Hematopoietic multipotent progenitor cell (in vitro differentiated cells): Measurements from ENCODE around the gene RFX1. TPM values are rescaled to one million over a fixed set of nuclear protein-coding genes. Genes with fewer than 3 reads are reported as not detected.
"Not testable (repeated sequence)": the region's sequence is repeated elsewhere in the genome, so short reads cannot be mapped to it uniquely, and the experiment has no call there.

Experiments used
- DNase-seq, 3 donors: peaks; one replicate each; pipeline ENCODE4 v3.0.0-alpha.2; 2011 to 2015; ENCODE audit warnings: low read depth in 2 of 3, low spot score in 2 of 3
- total RNA-seq: library from RNA; depleted of rRNA; stranded (reverse); fragments of >200 nt; gene quantifications from one replicate; pipeline ENCODE4 v1.2.3, GENCODE V29; 2012

The RFX1 gene
- total RNA-seq, 1 donor: 20.2 TPM

DNA sequence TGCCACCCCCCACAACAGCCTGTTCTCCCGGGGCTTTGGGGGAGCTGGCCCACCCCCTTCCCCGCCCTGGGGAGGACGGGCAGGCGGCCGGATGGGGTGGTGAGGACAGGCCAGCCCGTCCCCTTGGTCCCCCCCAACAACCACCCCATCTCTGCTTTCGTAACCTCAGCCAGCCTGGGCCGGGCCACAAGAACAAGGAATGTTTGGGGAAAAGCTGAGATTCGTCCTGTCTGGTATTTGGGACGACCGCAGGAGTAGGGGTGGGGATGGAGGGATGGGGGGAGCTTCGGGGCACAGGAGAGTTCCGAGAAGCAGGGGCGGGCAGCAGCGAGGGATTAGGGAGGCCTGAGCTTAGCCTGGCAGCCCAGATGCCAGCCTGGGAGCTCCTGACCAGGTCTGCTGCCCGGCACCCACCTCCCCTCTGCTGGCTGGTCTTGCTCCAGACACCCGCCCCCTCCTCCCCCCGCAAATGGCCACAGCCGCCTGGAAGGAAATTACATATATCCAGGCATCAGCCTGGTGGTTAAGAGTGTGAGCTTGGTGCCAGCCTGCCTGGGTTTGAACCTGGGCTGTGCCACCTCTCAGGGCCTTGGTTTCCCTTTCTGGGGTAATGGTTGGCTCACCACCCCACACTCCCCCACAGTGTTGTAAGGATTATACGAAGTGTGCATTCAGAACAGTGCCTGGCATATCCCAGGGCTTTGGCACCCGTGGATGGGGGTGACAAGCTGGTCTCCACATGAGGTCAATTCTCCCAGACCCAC is 67.6 kb downstream of the RFX1 start, which contains the start of gene PODNL1:
TSS of gene PODNL1 (minus strand) at position 117 of the 764 bp plus-strand sequence. CDS start 236 bp downstream, outside the sequence.
- peak in 1 of 3 donors; percentile 40 for DNase-seq

DNA sequence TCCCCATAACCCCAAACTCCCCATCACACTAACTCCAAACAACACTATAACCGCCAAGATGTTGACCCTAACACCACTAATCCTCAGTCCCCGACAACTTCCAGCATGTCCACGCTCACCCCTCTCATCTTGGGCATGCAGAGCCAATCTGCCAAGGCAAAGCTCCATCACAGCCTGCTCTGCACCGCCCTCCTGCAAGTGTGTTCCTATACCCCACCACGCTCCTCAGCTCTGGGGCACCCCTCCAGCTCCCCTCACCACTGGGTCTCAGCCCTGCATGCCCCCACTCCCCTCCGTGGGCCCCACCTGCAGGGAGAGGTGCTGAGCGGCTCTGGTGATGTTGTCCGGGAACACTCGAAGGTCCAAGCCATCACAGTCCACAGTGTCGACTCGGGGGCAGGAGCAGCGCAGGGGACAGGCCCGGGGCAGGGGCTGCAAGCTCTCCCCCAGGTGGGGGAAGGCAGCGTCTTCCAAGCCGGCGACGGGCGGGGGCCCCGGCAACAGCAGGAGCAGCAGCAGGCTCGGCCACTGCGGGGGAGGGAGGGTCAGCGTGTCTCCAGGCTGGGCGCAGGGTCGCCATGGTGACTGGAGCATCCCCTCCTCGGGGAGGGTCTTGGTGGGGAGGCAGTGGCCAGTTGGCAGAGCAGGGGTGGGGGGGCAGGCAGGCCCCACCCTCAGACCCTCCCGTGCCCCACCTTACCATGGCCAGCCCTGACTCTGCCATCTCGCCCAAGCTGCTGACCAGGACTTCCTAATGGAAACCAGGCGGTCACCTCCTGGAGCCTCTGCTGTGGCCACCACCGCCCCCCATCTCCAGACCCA is 68.4 kb downstream of the RFX1 start:
- DNase-seq: no peak

DNA sequence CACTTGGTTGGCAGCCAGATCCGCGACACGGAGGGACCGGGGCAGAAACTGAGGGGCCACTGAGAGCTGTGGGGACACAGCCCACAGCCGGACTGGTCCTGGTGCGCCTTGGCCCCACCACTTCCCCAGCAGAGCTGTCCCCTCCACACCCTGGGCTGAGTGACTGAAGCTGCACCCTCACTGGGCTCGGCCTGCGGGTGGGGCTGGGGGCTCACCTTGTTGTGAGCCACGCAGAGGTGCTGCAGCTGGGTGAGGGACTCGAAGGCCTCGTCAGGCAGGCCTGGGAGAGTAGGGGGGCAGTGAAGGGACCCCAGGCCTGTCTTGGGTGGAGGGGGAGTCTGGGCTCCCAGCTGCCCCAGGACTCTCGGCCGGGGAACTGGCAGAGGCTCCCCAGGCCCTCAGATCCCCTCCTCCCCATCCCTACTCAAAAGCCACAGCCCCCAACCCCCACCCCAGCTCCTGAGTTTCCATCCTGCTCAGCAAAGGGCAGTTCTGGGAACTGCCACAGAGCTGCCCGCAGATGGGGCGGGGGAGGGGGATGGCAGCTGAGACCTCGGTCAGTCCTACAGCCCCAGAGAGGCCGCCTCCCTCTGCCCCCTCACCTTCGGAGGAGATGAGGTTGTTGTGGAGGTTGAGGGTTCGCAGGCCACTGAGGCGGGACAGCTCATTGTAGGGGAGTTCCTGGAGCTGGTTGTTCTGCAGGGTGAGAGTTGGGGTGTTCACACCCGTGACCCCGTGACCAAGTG is 70.2 kb downstream of the RFX1 start:
- no peak for DNase-seq

DNA sequence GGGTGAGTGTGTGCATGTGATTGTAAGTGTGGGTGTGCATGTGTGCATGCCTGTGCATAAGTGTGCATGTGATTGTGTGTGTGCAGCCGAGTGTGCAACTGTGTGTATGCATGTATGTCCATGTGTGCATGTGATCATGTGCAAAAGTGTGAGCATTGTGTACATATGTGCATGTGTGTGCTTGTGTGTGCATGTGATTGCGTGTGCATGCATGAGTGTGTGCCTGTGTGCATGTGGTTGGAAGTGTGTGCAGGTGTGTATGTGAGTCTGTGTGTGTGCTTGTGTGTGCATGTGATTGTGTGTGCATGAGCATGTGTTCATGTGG is 71.4 kb downstream of the RFX1 start:
- DNase-seq: no peak

DNA sequence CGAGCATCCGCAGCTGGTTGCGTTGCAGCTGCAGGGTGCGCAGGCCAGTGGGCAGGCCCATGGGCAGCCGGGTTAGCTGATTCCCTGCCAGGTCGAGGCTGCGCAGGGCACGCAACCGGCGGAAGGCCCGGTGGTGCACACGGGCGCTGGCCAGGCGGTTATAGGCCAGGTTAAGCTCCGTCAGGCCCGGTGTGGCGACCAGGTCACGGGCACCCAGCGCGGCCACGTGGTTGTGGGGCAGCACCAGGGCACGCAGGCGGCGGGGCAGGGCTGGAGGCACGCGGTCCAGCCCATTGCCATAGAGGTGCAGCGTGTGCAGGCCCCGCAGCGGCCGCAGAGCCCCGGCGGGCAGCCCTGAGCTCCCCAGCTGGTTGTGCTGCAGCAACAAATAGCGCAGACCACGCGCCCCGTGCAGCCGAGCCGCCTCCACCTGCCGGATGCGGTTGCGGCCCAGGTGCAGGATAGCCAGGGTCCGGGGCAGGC is 73.2 kb downstream of the RFX1 start:
- no peak for DNase-seq

DNA sequence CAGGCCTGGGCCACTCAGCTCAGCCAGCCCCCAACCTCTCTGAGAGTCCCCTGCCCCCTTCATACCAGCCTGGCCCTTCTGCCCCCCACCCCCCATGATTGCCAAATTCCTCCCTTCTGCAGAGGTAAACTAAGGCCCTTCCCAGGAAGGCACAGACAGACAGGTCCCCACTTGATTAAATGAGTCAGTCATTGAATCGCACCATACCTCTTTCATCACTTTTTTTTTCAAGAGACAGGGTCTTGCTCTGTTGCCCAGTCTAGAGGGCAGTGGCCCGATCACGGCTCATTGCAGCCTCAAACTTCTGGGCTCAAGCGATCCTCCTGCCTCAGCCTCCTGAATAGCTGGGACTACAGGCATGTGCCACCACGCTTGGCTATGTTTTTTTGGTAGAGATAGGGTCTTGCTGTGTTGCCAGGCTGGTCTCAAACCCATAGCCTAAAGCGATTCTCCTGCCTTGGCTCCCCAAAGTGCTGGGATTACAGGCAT is 73.9 kb downstream of the RFX1 start:
- DNase-seq: no peak

DNA sequence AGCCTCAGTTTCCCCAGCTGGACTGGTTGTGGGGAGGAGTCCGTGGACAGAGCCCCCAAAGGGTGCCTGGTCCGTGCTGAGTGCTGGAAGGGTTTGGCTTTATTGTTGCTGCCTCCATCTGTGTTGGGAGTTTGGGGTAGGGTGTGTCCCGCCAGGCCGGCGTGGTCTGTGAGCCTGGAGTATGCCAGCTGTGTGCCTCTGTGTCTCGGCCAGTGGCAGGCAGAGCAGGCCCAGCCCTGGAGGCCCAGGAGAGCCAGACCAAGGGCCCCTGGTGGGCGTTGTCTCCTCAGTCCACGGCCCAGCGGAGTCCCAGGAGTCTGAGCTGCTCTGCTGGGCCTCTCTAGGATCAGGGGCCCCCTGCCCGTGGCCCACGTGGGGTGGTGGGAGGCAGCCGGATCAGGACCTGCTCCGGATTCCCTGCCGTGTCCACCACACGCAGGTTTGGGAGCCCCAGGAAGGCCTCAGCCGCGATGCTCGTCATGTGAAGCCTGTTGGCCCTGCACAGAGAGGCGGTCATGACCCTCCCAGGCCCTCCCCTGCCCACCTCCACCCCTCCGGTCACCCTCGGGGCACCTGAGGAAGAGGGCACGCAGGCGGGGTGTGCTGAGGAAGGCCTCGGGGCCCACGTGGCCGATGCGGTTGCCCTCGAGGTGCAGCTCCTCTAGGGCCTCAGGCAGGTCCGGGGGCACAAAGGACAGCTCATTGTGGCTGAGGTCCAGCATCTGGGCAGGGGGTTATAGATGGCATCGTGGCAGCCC is 74.5 kb downstream of the RFX1 start:
- no peak for DNase-seq

DNA sequence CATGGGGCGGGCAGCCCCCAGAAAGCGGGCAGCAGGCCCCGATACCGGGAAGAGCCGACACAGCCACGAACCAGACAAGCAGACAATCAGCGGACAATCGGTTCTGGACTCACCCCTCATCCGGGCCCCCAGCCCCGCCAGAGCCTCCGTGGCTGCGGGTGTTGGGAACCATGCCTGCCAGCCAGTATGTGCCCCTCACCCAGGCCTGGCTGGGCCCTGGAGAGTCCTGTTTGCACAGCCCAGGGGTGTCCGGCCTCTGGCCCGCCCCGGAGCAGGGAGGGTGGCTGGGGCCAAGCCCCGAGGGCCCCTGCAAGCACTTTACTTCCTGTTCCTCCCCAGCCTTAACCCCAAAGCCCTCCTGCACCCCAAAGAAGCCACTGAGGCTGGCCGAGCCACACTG is 75.7 kb downstream of the RFX1 start:
- DNase-seq: no peak

DNA sequence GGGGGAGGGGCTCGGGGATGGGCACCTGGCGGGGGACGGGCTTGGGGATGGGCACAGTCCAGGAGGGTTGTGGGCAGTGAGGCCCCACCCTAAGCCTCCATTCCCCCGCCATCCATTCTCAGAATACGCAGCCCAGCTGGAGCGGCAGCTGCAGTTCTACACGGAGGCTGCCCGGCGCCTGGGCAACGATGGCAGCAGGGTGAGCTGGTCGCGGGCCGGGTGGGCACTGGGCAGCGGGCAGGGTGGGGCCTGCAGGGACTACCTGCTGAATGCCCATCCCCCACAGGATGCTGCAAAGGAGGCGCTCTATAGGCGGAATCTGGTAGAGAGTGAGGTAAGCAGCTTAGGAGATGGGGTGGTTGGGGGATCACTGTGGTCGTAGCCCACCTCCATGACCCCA is 76.2 kb downstream of the RFX1 start:
- no peak for DNase-seq

DNA sequence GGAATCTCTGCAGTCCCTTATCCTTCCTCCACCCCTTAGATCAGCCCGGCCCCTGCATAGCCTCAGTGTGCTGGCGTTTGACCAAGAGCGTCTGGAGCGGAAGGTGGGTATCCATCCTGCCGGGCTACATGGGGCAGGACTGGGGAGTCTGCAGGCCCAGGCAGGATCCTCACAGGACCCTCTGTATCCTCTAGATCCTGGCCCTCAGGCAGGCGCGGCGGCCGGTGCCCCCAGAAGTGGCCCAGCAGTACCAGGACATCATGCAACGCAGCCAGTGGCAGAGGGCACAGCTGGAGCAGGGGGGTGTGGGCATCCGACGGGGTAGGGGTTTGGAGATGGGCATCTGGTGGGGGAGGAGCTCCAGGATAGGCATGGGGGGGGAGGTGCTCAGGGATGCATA is 76.8 kb downstream of the RFX1 start:
- DNase-seq: no peak

DNA sequence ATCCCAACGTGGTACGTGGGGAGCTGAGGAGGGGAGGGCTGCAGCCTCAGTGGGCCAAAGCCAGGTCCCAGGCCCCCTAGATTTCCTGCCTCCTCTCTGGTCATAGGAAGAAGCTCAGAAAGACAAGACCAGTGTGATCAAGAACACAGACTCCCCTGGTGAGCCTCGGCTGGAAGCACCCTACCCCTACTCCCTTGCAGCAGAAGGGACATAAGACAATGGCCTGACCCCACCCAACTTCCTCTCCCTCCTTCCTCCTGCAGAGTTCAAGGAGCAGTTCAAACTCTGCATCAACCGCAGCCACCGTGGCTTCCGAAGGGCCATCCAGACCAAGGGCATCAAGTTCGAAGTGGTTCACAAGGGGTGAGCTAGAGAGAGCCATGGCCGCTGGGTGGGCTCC is 79.4 kb downstream of the RFX1 start:
- no peak for DNase-seq

DNA sequence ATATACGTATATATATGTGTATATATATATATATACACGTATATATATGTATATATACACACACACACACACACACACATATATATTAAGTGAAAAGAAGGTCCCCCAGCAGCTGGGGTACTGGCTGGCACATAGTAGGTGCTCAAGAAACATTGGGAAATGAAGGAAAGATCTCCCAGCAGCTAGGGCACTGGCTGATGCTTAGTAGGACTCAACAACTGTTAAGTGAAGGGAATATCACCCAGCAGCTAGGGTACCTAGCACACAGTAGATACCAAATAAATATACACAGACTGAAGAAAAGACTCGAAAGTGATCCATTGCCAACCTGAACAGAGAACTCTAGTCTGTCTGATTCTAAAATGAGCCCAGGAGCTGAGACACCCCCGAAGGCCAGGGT is 80.1 kb downstream of the RFX1 start:
- no peak for DNase-seq

DNA sequence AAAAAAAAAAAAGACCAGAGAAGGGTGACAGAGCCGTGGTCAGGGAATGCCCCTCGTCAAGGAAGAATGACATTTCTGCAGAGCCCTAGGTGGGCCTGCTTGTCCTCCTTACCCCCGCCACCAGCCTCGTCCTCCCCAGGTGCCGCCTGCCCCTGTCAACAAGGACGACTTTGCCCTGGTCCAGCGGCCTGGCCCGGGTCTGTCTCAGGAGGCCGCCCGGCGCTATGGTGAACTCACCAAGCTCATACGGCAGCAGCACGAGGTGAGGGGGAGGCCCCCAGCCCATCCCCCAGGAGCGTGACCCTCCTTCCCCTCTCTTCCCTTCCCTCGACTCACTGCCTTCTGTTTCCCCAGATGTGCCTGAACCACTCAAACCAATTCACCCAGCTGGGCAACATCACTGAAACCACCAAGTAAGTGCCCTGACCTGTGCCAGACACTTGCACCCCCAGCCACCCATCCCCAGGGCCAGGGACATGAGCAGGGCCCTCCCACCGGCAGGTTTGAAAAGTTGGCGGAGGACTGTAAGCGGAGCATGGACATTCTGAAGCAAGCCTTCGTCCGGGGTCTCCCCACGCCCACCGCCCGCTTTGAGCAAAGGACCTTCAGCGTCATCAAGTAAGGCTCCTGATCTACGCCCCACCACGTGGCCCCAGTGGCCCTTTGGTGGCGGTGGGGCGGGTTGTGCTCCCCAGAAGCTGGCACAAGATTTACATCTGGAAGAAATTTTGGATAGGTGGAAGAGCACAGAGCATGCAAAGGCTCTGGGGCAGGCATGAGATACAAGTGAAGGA is 82.7 kb downstream of the RFX1 start:
- DNase-seq: no peak

DNA sequence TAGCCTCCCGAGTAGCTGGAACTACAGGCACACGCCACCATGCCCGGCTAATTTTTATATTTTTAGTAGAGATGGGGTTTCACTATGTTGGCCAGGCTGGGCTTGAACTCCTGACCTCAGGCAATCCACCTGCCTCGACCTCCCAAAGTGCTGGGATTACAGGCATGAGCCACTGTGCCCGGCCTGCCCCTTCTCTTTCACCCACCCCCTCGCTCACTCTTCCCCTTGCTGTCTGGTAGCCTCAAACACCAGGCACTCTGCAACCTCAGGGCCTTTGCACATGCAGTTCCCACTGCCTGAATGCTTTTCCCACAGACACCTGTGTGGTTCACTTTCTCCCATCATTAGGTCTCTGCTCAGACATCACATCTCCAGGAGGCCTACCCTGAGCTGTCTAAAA is 84.0 kb downstream of the RFX1 start:
- DNase-seq: not testable (repeated sequence)

DNA sequence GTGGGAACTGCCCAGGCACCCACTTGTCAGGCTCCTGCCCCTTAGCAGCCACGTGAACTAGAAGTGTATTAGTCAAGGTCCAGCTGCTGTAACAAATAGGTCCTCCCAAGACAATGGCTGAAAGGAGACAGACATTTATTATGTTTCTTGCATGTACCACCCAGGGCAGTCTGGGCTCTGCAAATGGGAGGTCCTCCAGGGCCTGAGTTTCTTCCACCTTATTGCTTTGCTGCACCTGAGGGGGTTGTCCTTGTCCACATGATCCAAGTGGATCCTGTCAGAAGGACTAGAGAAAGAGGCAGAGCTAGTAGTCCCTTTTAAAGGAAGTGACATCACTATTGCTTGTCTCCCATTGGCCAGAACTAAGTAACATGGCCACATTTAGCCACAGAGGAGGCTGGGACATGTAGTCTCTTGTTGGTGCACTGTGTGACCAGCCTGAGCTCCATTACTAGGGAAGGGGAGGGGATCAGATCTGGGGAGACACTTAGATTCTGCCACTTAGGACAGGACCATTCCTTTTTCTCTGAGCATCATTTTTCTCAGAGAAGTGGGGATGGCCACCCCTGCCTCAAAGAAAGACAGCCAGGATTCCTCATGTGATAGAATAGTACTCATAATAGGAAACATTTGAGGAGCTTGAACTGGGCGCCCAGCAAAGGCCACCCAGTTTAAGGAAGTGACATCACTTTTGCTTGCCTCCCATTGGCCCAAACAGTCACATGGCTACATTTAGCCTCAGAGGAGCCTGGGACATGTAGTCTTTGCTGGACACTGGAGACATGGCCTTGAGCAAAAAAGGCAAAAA is 85.0 kb downstream of the RFX1 start:
- DNase-seq: peak in 2 of 3 donors; percentile 35 to 62

DNA sequence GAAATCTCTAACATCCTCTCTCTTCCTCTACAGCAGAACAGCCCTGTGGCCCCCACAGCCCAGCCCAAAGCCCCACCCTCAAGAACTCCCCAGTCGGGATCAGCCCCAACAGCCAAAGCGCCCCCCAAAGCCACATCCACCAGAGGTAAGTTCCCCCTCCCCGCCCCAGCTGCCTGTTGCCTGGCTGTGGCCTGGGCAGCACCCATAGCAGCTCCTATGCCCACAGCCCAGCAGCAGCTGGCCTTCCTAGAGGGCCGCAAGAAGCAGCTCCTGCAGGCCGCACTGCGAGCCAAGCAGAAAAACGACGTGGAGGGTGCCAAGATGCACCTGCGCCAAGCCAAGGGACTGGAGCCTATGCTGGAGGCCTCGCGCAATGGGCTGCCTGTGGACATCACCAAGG is 85.6 kb downstream of the RFX1 start:
- DNase-seq: no peak

DNA sequence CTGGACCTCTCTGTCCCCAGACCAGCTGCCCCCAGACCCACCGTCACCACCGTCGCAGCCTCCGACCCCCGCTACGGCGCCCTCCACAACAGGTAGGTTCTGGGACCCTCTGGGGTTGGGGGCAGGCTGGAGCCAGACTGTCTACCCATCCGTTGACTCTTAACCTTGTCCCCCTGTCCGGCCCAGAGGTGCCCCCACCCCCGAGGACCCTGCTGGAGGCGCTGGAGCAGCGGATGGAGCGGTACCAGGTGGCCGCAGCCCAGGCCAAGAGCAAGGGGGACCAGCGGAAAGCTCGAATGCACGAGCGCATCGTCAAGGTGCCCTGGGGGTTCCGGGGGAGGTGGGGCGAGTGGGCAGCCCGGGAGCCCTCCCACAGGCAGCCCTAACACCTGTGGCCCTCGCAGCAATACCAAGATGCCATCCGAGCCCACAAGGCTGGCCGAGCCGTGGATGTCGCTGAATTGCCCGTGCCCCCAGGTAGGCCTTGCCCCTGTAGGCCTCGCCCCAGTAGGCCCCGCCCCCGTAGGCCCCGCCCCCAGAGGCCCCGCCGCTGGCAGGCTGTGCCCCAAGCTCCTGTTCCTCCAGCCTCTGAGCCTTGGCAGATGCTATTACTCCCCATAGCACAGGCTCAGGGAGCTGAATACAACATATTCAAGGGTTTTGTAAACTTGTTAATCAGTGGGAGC is 87.3 kb downstream of the RFX1 start:
- DNase-seq: no peak

DNA sequence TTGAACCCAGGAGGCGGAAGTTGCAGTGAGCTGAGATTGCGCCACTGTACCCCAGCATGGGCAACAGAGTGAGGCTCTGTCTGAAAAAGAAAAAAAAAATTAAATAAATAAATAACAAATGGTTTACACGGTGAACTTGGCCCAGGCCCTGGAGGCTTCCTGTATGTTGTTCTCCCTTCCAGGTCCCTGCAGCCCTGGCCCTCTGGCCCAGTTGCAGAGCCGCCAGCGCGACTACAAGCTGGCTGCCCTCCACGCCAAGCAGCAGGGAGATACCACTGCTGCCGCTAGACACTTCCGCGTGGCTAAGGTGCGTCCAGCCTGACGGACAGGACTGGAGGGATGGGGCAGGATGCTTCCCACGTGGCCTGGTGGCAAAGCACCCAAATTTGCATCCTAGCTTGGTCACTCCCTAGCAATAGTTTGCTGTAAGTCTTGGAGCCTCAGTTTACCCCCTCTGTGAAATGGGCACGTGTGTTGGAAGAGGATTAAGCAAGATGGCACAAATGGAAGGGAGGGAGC is 88.2 kb downstream of the RFX1 start:
- DNase-seq: no peak
